Activated CD8-positive, alpha-beta memory T cell treated with anti-CD3 and anti-CD28 coated beads, Interleukin-2, amount 50 U/mL, for 48 hours (primary cell): Measurements from ENCODE around the gene NUDT22.
A peak's percentile ranks its signal among the peaks of the same experiment; 100 is the strongest.

ENCODE experiments used
- DNase-seq: peaks from one replicate; pipeline ENCODE4 v3.0.0-alpha.2; 2020

The NUDT22 gene

GRCh38 chr11:64259533-64260067 is 33.5 kb downstream of the NUDT22 start:
- no peak for DNase-seq

GRCh38 chr11:64260147-64260708 is 34.2 kb downstream of the NUDT22 start:
- DNase-seq: no peak

- DNase-seq: no peak
These were observed 35.5 kb downstream of the NUDT22 start for GRCh38 chr11:64261556-64262080.

- DNase-seq: no peak
These were observed 36.4 kb downstream of the NUDT22 start for GRCh38 chr11:64262271-64263002.

GRCh38 chr11:64263021-64263946 is 37.2 kb downstream of the NUDT22 start:
- no peak for DNase-seq

GRCh38 chr11:64263947-64264317 is 37.9 kb downstream of the NUDT22 start:
- no peak for DNase-seq

- DNase-seq: no peak
These were observed 38.3 kb downstream of the NUDT22 start for GRCh38 chr11:64264371-64264852.

- DNase-seq: no peak
These were observed 39.4 kb downstream of the NUDT22 start for GRCh38 chr11:64265176-64266160.

- no peak for DNase-seq
These were observed 40.3 kb downstream of the NUDT22 start for GRCh38 chr11:64266339-64266738.

GRCh38 chr11:64267207-64267945 is 41.3 kb downstream of the NUDT22 start:
- no peak for DNase-seq

GRCh38 chr11:64268025-64268892 is 42.2 kb downstream of the NUDT22 start:
- DNase-seq: no peak

- DNase-seq: peak; percentile 84
These were observed 42.9 kb downstream of the NUDT22 start for GRCh38 chr11:64268893-64269539.

- peak; percentile 98 for DNase-seq
These were observed 43.6 kb downstream of the NUDT22 start for GRCh38 chr11:64269540-64270220.

GRCh38 chr11:64275031-64275800 is 49.1 kb downstream of the NUDT22 start:
- DNase-seq: no peak

GRCh38 chr11:64275841-64276240 is 49.8 kb downstream of the NUDT22 start:
- no peak for DNase-seq

GRCh38 chr11:64276653-64277431 is 50.8 kb downstream of the NUDT22 start:
- no peak for DNase-seq

- DNase-seq: no peak
These were observed 52.6 kb downstream of the NUDT22 start for GRCh38 chr11:64278576-64279190.
